LHCN-M2 (cell line): ENCODE results near the gene SYNJ1. TPM values are rescaled to one million over a fixed set of nuclear protein-coding genes. Genes with fewer than 3 reads are reported as not detected.
A peak's percentile ranks its signal among the peaks of the same experiment; 100 is the strongest.
"Not testable (repeated sequence)": the region's sequence is repeated elsewhere in the genome, so short reads cannot be mapped to it uniquely, and the experiment has no call there.

Experiments used
- DNase-seq: peaks from one replicate; pipeline ENCODE4 v3.0.0-alpha.2; 2012; ENCODE audit warnings: low read depth
- total RNA-seq: library from RNA; depleted of rRNA; stranded (reverse); fragments of >200 nt; gene quantifications from 2 replicates; pipeline ENCODE4 v1.2.3, GENCODE V29; 2014

Gene SYNJ1
- total RNA-seq, 1 experiment from 2014 or later: 7.9 TPM

- no peak for DNase-seq
Measured at GRCh38 chr21:32690085-32690484, 37.7 kb downstream of the SYNJ1 start.

- DNase-seq: no peak
Measured at GRCh38 chr21:32687643-32688345, 40.0 kb downstream of the SYNJ1 start.

GRCh38 chr21:32682696-32683474, 44.9 kb downstream of the SYNJ1 start:
- DNase-seq: no peak

GRCh38 chr21:32674731-32675130, 53.1 kb downstream of the SYNJ1 start:
- no peak for DNase-seq

GRCh38 chr21:32674038-32674437, 53.8 kb downstream of the SYNJ1 start:
- DNase-seq: no peak

- peak; percentile 3 for DNase-seq
Measured at GRCh38 chr21:32666258-32666657, 61.6 kb downstream of the SYNJ1 start.

- not testable (repeated sequence) for DNase-seq
Measured at GRCh38 chr21:32664095-32664494, 63.7 kb downstream of the SYNJ1 start.

- DNase-seq: not testable (repeated sequence)
Measured at GRCh38 chr21:32661981-32662380, 65.8 kb downstream of the SYNJ1 start.

GRCh38 chr21:32661026-32661782, 66.6 kb downstream of the SYNJ1 start:
- not testable (repeated sequence) for DNase-seq

- DNase-seq: no peak
Measured at GRCh38 chr21:32658524-32658923, 69.3 kb downstream of the SYNJ1 start.

GRCh38 chr21:32653326-32653901, 74.4 kb downstream of the SYNJ1 start:
- DNase-seq: peak; percentile 3

- DNase-seq: peak; percentile 1
Measured at GRCh38 chr21:32648165-32648564, 79.6 kb downstream of the SYNJ1 start.

GRCh38 chr21:32645261-32646182, 82.3 kb downstream of the SYNJ1 start:
- DNase-seq: no peak

GRCh38 chr21:32641710-32642698, 85.8 kb downstream of the SYNJ1 start:
- DNase-seq: no peak

- peak; percentile 44 for DNase-seq
Measured at GRCh38 chr21:32626621-32627196, 101.1 kb downstream of the SYNJ1 start.

GRCh38 chr21:32618218-32618617, 109.6 kb downstream of the SYNJ1 start:
- not testable (repeated sequence) for DNase-seq

- no peak for DNase-seq
Measured at GRCh38 chr21:32613436-32614043, 114.3 kb downstream of the SYNJ1 start.

- DNase-seq: no peak
Measured at GRCh38 chr21:32612999-32613337, 114.8 kb downstream of the SYNJ1 start.
